Smooth muscle cell (in vitro differentiated cells): Measurements from ENCODE around the gene FLAD1. TPM values are rescaled to one million over a fixed set of nuclear protein-coding genes. Genes with fewer than 3 reads are reported as not detected.

Experiments
- DNase-seq: peaks from one replicate; lab custom pipeline; 2025; ENCODE audit not compliant: unreplicated experiment; lab: John Stamatoyannopoulos, UW
- H2AFZ ChIP-seq: fragments of 200-600 bp; sonication (generic); 2 replicates; pipeline ENCODE4 v1.6.0; 2016; ENCODE audit warnings: antibody characterized with exemption, low read depth, mild to moderate bottlenecking
- H3F3A ChIP-seq: fragments of 200-600 bp; sonication (generic); 2 replicates; pipeline ENCODE4 v1.6.0; 2017; ENCODE audit warnings: antibody characterized with exemption, low read depth
- H3K27ac ChIP-seq: fragments of 200-600 bp; sonication (generic); 2 replicates; pipeline ENCODE4 v1.5.1; 2016; ENCODE audit warnings: low read depth, mild to moderate bottlenecking
- H3K27me3 ChIP-seq: fragments of 200-600 bp; sonication (generic); 2 replicates; pipeline ENCODE4 v1.6.1; 2016; ENCODE audit warnings: low read depth, mild to moderate bottlenecking
- H3K36me3 ChIP-seq: fragments of 200-600 bp; sonication (generic); 2 replicates; pipeline ENCODE4 v1.5.1; 2016; ENCODE audit warnings: low read depth
- H3K4me1 ChIP-seq: fragments of 200-600 bp; sonication (generic); 2 replicates; pipeline ENCODE4 v1.5.1; 2016; ENCODE audit warnings: low read depth
- H3K4me2 ChIP-seq: fragments of 200-600 bp; sonication (generic); 2 replicates; pipeline ENCODE4 v1.6.0; 2016; ENCODE audit warnings: mild to moderate bottlenecking
- H3K4me3 ChIP-seq: fragments of 200-600 bp; sonication (generic); 2 replicates; pipeline ENCODE4 v1.5.1; 2016; ENCODE audit warnings: mild to moderate bottlenecking
- H3K79me2 ChIP-seq: fragments of 200-600 bp; sonication (generic); 2 replicates; pipeline ENCODE4 v1.6.0; 2016; ENCODE audit warnings: low read depth, mild to moderate bottlenecking
- H3K9ac ChIP-seq: fragments of 200-600 bp; sonication (generic); 2 replicates; pipeline ENCODE4 v1.6.0; 2016; ENCODE audit warnings: low read depth
- H3K9me3 ChIP-seq: fragments of 200-600 bp; sonication (generic); replicated peaks from 2 replicates; pipeline ENCODE4 v1.5.1; 2016; ENCODE audit warnings: low read depth
- H4K20me1 ChIP-seq: fragments of 200-600 bp; sonication (generic); 2 replicates; pipeline ENCODE4 v1.6.0; 2016; ENCODE audit warnings: low read depth
- CTCF ChIP-seq: fragments of 200-600 bp; sonication (generic); IDR thresholded peaks from 2 replicates; pipeline ENCODE4 v1.5.1; 2017; ENCODE audit warnings: borderline replicate concordance, mild to moderate bottlenecking, antibody characterized with exemption; ENCODE audit not compliant: insufficient read depth, poor library complexity, severe bottlenecking
- WGBS: methylation state at CpG from one replicate; pipeline ENCODE4 v1.1.7; 2016; ENCODE audit warnings: low lambda C conversion rate; 5-methylcytosine and 5-hydroxymethylcytosine counted together
- polyA plus RNA-seq: library from polyadenylated mRNA; unstranded; fragments of >200 nt; fragmentation: Nextera tagmentation; extraction: Ambion mirVana; gene quantifications from 2 replicates; pipeline ENCODE4 v1.2.1, GENCODE V29; 2016
- total RNA-seq: library from RNA; depleted of rRNA; stranded (reverse); fragments of >200 nt; gene quantifications from 2 replicates; pipeline ENCODE4 v1.2.3, GENCODE V29; 2014

FLAD1 gene
- total and polyA plus RNA-seq, 2 experiments from 2014 or later: 31.1 to 51.4 TPM

DNA sequence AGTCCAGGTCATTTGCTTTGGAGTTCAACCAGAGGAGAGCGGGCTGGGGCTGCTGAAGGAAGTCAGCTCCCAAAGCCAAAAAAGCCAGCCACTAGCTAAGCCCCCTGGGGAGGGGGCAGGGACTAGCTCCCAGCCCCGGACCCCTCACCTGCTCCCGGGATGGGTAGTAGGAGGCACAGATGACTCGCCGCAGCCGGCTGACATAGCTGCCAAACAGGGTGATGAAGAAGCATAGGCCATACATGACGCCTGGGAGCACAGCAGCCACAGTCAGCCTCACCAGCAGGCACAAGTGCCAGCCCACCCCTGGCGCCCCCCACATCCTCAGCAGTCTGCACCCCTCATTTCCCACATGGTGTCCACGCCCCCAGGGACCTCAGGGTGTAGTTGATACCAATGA lies 43.0 kb downstream of the FLAD1 start:
- no peaks in the 10 kb centered on the region for H3K9me3 ChIP-seq
- no peaks in the 10 kb centered on the region for H3K79me2 ChIP-seq
- no peaks in the 10 kb centered on the region for H3F3A ChIP-seq
- no peaks in the 10 kb centered on the region for H4K20me1 ChIP-seq
- no peak overlapping the region for H3K4me3 ChIP-seq
- TF ChIP-seq CTCF: no peak
- no peak overlapping the region for H2AFZ ChIP-seq
- no peak overlapping the region for H3K9ac ChIP-seq
- DNase-seq: no peak
- WGBS: 71% methylated on average over 9 of the region's 9 CpGs
- H3K27me3 ChIP-seq: no peaks in the 10 kb centered on the region
- H3K4me2 ChIP-seq: no peak overlapping the region
- no peaks in the 10 kb centered on the region for H3K4me1 ChIP-seq
- no peak overlapping the region for H3K27ac ChIP-seq
- H3K36me3 ChIP-seq: no peaks in the 10 kb centered on the region

- WGBS: 89% methylated on average over 6 of the region's 6 CpGs
Observed at GRCh38 chr1:155026588-155026987, 43.4 kb downstream of the FLAD1 start.

GRCh38 chr1:155029513-155030242 lies 46.5 kb downstream of the FLAD1 start:
- Histone ChIP-seq H3K27me3 (no peaks in the 10 kb centered on the region), H3K4me3 (no peak overlapping the region), H3K4me2 (no peak overlapping the region), H3K27ac (no peak overlapping the region), H3K9ac (no peak overlapping the region), H3K9me3 (no peaks in the 10 kb centered on the region), H3K79me2 (no peaks in the 10 kb centered on the region), H4K20me1 (no peaks in the 10 kb centered on the region), H3F3A (no peaks in the 10 kb centered on the region), H3K4me1 (no peaks in the 10 kb centered on the region), H3K36me3 (no peaks in the 10 kb centered on the region), H2AFZ (no peak overlapping the region)
- no peak for TF ChIP-seq CTCF
- DNase-seq: no peak
- WGBS: 81% methylated on average over 15 of the region's 16 CpGs

More at GRCh38 chr1:155026588-155026987, 43.4 kb downstream of the FLAD1 start:
- no peak for DNase-seq
- TF ChIP-seq CTCF: no peak
- no peaks in the 10 kb centered on the region for H3K27me3 ChIP-seq
- H3K79me2 ChIP-seq: no peaks in the 10 kb centered on the region
- no peaks in the 10 kb centered on the region for H3K36me3 ChIP-seq
- no peaks in the 10 kb centered on the region for H3K4me1 ChIP-seq
- no peak overlapping the region for H3K27ac ChIP-seq
- H3F3A ChIP-seq: no peaks in the 10 kb centered on the region
- no peak overlapping the region for H3K9ac ChIP-seq
- H4K20me1 ChIP-seq: no peaks in the 10 kb centered on the region
- H3K4me2 ChIP-seq: no peak overlapping the region
- H3K4me3 ChIP-seq: no peak overlapping the region
- no peak overlapping the region for H2AFZ ChIP-seq
- no peaks in the 10 kb centered on the region for H3K9me3 ChIP-seq
